Stimulated activated CD4-positive, alpha-beta T cell treated with anti-CD3 and anti-CD28 coated beads, Interleukin-4, amount 100 ng/mL, for 48 hours (primary cell): Measurements from ENCODE around the gene CASP10.
"Not testable (repeated sequence)": the region's sequence is repeated elsewhere in the genome, so short reads cannot be mapped to it uniquely, and the experiment has no call there.

Experiments used
- DNase-seq, 2 donors: peaks; one replicate each; pipeline ENCODE4 v3.0.0-alpha.2; 2020; ENCODE audit warnings: low read depth in 2 of 2

The CASP10 gene

DNA sequence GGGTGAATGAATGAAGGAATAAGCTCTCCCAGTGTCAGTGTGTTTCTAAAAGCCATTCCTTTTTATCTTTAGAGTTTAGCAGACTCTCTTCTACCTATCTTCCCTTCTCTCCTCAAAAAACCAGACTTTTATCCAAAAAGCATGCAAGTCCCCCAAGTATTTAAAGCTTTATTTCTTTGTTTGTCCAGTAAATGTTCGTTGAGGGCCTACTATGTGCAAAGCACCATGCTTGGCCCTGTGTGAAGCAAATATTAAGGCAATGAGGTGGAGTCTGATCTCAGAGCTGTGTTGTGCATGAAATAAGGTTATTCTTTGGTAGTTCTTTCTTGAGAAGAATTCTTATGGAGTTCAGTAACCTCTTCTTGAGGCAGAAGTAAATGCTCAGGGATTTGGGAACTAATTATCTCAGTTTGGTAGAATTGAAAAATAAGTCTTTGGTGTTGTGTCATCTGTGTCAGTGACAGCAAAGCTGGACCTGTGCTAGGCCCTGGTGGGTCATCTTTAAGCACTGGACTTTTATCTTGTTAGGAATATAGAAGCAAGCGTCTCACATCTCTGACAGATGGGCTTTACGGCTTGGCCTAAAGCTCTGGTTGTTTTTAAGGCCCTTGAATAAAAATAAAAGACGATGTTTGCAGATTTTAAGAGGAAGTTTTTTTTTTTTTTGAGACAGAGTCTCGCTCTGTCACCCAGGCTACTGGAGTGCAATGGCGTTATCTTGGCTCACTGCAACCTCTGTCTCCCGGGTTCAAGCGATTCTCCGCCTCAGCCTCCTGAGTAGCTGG lies 28.1 kb upstream of the CASP10 start:
- DNase-seq = no peak

DNA sequence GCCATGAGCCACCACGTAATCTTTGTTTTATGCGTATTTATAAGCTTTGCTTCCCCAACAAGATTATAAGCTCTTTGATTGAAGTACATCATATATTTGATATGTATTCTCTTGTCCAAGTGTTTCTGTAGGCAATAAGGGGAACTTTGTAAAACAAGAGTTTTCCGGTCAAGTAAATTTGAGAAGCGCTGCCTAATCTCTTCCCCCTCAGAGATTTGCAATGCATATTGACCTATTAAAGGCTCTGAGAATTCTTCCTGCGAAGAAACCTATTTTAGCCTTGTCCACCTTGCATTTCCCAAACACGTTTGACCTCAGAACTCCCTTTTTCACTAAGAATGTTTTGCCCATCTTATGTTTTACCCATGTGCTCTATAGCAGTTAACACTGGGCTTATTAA lies 26.9 kb upstream of the CASP10 start:
- no peak for DNase-seq

DNA sequence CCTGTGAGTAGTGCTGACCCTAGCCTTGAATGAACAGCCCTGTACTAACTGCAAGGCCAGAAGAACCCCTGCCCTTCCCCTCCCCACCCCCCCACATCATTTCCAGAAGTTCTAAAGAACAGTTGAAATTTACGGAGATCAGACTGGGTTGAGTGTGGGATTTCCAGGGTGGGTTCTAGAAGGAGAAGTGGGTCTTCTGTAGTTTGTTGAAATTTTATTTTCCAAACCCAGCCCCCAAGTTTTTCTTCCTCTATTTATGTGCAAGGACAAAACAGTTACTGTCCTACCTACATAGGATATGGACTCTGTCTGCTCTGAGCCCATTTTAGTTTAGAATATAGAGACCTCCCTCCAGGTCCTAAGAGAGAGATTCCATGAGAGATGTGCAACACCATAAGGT lies 26.3 kb upstream of the CASP10 start:
- no peak for DNase-seq

GRCh38 chr2:201157694-201158093 lies 25.2 kb upstream of the CASP10 start:
- no peak for DNase-seq

- DNase-seq = no peak
Observed at GRCh38 chr2:201158111-201158929, 24.6 kb upstream of the CASP10 start.

GRCh38 chr2:201164166-201164565 lies 18.8 kb upstream of the CASP10 start:
- no peak for DNase-seq

DNA sequence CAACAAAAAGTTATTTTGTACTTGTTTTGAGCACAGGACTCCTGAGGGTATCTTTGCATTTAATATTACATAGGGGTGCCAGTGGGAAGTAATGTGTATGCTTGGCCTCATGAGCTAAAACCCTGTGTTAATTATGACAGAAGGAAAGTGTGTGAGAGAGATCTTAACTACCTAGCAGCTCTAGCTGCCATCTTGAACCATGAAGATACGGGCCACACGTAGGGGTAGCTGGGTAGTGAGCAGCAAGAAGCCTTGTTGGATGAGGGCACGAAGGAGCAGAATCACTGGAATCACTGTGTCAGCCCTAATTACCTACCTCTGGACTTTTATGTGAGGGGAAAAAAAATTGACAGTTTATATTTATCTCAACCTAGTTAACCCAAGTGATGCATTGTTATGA lies 15.4 kb upstream of the CASP10 start:
- no peak for DNase-seq

GRCh38 chr2:201168496-201168895 lies 14.4 kb upstream of the CASP10 start:
- DNase-seq = not testable (repeated sequence)

DNA sequence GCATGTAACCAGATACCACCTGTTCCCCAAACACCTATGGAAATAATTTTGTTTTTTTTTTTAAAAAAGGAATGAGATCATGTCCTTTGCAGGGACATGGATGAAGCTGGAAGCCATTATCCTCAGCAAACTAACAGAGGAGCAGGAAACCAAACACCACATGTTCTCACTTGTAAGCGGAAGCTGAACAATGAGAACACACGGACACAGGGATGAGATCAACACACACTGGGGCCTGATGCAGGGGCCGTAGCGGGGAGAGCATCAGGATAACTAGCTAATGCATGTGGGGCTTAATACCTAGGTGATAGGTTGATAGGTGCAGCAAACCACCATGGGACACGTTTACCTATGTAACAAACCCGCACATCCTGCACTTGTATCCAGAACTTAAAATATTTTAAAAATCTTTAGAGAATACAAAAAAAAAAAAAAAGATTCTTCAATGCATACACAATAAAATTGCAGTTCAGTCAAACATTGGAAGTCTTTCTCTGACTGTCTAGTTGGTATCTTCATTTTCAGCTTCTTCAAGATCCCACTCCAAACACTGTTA lies 11.6 kb upstream of the CASP10 start:
- no peak for DNase-seq

- DNase-seq = no peak
Observed at GRCh38 chr2:201172279-201172678, 10.7 kb upstream of the CASP10 start.

GRCh38 chr2:201174687-201175086 lies 8.3 kb upstream of the CASP10 start:
- no peak for DNase-seq

DNA sequence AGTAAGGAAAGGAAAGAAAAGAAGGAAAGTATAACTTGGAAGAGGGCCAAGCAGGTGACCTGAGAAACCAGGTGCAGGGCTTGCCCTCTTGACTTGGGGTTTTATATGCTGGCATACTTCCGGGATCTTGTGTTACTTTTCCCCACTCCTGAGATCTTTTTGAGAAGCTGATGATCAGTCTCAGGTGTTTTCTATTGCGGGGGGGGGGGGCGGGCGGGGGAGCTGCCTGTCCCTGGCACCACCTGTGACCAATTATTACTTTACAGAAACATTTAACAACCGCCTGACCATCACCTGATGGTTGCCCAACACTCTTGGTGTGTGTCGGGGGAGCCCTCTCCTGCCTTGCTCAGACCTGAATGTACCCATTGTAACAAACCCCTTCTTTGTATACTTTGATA lies 6.9 kb upstream of the CASP10 start:
- DNase-seq = no peak

DNA sequence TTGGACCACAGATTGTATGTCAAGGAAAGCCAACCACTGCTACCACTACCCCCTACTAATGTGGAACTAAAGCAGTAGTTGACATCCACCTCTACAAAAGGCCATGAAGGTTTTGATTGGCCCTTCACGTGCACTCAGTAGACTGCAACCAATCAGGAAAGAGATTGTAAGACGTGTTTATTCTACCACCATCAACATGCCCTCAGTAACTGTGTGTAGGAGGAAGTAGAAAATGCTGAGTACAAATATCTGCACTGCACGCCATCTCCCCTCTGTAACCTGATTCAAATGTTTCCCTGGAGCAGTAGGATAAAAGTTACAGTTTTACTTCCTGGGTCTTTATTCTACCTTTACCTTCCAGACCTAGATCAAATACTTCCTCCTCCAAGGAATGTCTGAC lies 2.9 kb upstream of the CASP10 start:
- no peak for DNase-seq

DNA sequence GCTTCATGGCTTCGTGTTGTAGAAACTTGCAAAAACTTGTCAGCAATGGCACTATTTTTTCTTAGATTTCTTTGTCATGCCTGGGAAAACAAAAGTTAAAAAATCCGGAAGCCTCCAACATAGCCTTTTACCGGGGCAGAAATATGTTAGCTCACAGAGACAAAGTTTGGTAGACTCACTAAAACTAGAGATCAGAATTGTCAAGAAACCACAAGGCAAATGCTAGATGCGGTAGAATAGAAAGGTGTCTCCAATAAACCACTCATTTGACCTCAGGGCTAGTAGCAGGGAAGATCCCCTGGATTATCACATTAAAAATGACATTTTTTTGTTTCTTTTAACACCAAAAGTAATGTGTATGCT lies 405 bp downstream of the CASP10 start:
- DNase-seq = no peak

DNA sequence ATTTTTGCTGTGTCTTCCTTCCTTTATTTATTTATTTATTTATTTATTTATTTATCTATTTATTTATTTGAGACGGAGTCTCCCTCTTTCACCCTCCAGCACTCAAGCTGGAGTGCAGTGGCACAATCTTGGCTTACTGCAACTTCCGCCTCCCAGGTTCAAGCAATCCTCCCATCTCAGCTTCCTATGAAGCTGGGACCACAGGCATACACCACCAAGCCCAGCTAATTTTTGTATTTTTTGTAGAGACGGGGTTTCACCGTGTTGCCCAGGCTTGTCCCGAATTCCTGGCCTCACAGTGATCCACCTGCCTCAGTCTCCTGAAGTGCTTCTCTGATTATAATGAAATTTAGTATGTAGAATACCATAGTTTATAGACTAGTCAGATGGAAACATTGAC lies 894 bp downstream of the CASP10 start:
- DNase-seq = not testable (repeated sequence)

DNA sequence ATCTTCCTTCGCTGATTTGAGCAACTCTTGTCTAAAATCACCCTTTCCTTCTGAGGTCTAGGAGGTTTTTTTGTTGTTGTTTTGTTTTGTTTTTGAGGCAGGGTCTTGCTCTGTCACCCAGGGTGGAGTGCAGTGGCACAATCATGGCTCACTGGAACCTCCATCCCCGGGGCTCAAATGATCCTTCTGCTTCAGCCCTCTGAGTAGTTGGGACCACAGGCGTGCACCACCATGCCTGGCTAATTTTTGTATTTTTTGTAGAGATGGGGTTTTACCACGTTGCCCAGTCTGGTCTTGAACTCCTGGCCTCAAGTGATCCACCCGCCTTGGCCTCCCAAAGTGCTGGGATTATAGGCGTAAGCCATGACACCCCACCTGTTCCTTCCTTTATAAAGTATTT lies 1.3 kb downstream of the CASP10 start:
- DNase-seq = not testable (repeated sequence)

DNA sequence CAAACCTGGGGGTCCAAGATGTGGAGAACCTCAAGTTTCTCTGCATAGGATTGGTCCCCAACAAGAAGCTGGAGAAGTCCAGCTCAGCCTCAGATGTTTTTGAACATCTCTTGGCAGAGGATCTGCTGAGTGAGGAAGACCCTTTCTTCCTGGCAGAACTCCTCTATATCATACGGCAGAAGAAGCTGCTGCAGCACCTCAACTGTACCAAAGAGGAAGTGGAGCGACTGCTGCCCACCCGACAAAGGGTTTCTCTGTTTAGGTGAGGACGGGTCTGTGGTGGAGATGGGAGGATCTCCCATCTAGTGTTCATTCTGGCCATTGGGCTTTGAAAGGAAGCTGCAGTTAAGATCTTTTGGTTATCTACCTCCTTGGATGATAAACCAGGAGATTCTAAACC lies 2.9 kb downstream of the CASP10 start:
- DNase-seq = no peak

DNA sequence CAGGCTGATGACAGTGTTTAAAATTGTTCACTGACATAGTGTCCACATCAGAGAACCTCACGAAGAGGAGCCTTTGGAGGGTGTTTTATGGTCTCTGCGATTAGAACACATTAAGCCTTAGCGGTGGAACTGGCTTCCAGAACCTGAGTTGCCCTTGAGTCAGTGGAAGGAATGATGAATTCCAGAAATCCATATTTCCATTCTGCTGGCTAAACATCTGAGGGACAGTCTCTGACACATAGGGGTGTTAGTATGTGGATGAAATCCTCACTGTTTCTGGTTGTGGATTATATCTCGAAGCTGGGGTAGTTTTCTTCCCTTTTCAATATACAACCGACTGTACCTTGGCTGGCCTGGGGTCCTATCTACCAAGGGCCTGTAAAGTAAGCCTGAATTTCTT lies 4.0 kb downstream of the CASP10 start:
- DNase-seq = no peak

GRCh38 chr2:201188449-201188848 lies 5.5 kb downstream of the CASP10 start:
- DNase-seq = no peak

DNA sequence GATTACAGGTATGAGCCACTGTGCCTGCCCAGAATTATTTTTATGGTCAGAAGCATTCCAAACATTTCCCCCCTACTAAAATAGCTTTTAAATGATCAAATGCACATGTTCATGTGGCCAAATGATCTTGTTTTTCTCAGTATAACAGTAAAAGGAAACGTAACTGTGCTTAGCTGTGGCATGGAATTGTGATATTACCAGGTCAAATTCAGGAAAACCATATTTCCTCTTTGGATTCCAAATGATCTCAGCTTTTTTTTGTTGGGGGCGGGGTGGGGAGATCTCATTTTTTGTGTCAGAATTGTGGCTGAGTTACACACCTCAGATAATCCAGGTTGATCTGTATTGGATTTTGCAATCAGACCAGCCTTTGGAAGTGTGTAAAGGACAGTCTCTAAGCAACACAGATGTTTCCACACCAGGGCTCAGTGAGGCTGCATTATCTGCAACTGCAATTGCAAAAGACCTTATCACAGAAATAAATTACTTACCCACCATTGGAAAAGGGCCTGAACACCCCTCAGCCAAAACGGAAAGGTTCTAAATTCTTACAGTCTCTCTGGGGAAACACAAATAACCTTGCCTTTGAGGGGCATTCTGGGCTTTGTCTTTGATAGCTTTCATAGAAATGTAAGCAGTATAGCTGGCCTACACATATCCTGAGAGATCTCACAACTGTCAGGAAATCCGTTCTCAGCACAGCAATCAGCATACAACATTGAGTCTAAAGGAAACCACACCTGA lies 8.4 kb downstream of the CASP10 start:
- DNase-seq = no peak

- DNase-seq = no peak
Observed at GRCh38 chr2:201194097-201194496, 11.2 kb downstream of the CASP10 start.

DNA sequence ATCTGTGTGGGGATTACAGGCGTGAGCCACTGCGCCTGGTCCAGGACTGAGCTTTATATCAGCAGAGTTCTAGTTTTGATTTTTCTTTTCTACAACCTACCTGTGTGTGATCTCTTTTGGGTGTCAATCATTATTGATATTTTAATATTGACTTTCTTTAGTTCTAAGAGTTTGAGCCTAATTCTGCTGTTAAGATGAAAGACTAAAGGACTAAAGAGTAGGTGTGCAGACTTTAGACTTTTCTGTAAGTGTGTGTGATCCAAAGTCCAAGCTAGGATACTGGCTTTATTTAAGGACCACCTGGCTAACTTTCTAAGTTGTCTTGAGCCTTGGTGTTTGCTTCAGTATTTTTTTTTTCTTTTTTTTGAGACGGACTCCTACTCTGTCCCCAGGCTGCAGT lies 12.4 kb downstream of the CASP10 start:
- no peak for DNase-seq
